Astrocyte (in vitro differentiated cells and primary cell): ENCODE measurements around the gene TNFAIP8L2.

ENCODE experiments used
- CTCF ChIP-seq: IDR thresholded peaks from 2 replicates; pipeline ENCODE4 v1.5.1; 2011; ENCODE audit warnings: low read depth, mild to moderate bottlenecking, inconsistent platforms, low read length, moderate library complexity; ENCODE audit not compliant: insufficient read depth
- EZH2 ChIP-seq: IDR thresholded peaks from 2 replicates; pipeline ENCODE4 v1.6.1; 2012; ENCODE audit warnings: mild to moderate bottlenecking, low read length, inconsistent platforms; ENCODE audit not compliant: insufficient read depth

- no peak for TF ChIP-seq CTCF
- no peak for TF ChIP-seq EZH2
These were observed 2.9 kb downstream of the TNFAIP8L2 start for GRCh38 chr1:151159373-151159772.
